ENCODE measurements around the gene NPHS1.

The NPHS1 gene

GRCh38 chr19:35789195-35789977 is 62.9 kb downstream of the NPHS1 start:
- DNase-seq (ENCODE audit: low spot score): no peak
- no peak for FAIRE-seq

GRCh38 chr19:35788205-35788960 is 63.9 kb downstream of the NPHS1 start:
- FAIRE-seq (no peak), DNase-seq (ENCODE audit: low spot score) (no peak)

- FAIRE-seq (no peak), DNase-seq (ENCODE audit: low spot score) (no peak)
Observed at GRCh38 chr19:35787227-35787799, 65.0 kb downstream of the NPHS1 start.

GRCh38 chr19:35786299-35787160 is 65.8 kb downstream of the NPHS1 start:
- DNase-seq (ENCODE audit: low spot score) (no peak), FAIRE-seq (no peak)

GRCh38 chr19:35785339-35785627 is 67.0 kb downstream of the NPHS1 start:
- FAIRE-seq (no peak), DNase-seq (ENCODE audit: low spot score) (no peak)

- FAIRE-seq (no peak), DNase-seq (ENCODE audit: low spot score) (no peak)
Observed at GRCh38 chr19:35784503-35785338, 67.6 kb downstream of the NPHS1 start.

GRCh38 chr19:35783469-35784434 is 68.6 kb downstream of the NPHS1 start:
- no peak for DNase-seq (ENCODE audit: low spot score)
- FAIRE-seq: no peak

- no peak for FAIRE-seq
- DNase-seq (ENCODE audit: low spot score): no peak
Observed at GRCh38 chr19:35782589-35782988, 69.7 kb downstream of the NPHS1 start.

GRCh38 chr19:35781650-35782049 is 70.7 kb downstream of the NPHS1 start:
- FAIRE-seq (no peak), DNase-seq (ENCODE audit: low spot score) (no peak)

- no peak for FAIRE-seq
Observed at GRCh38 chr19:35780717-35781116, 71.6 kb downstream of the NPHS1 start.

GRCh38 chr19:35780058-35780457 is 72.2 kb downstream of the NPHS1 start:
- FAIRE-seq: no peak

More at GRCh38 chr19:35780717-35781116, 71.6 kb downstream of the NPHS1 start:
- no peak for DNase-seq (ENCODE audit: low spot score)

GRCh38 chr19:35779033-35779432 is 73.3 kb downstream of the NPHS1 start:
- DNase-seq (ENCODE audit: low spot score) (no peak), FAIRE-seq (no peak)

More at GRCh38 chr19:35780058-35780457, 72.2 kb downstream of the NPHS1 start:
- no peak for DNase-seq (ENCODE audit: low spot score)

- no peak for FAIRE-seq
Observed at GRCh38 chr19:35777961-35778360, 74.3 kb downstream of the NPHS1 start.

GRCh38 chr19:35777086-35777841 is 75.0 kb downstream of the NPHS1 start:
- DNase-seq (ENCODE audit: low spot score) (no peak), FAIRE-seq (no peak)

More at GRCh38 chr19:35777961-35778360, 74.3 kb downstream of the NPHS1 start:
- DNase-seq (ENCODE audit: low spot score): no peak

GRCh38 chr19:35776102-35776788 is 76.1 kb downstream of the NPHS1 start:
- DNase-seq (ENCODE audit: low spot score): no peak
- FAIRE-seq: no peak
